GM18520 (cell line): ENCODE results near the gene ADAMTS13.

Source experiments
- ATAC-seq: cut with Tn5 transposase; IDR thresholded peaks from one replicate; pipeline ENCODE4 v1.9.1; 2021; ENCODE audit not compliant: unreplicated experiment

ADAMTS13 gene

GRCh38 chr9:133452562-133452961, 30.4 kb downstream of the ADAMTS13 start:
- no peak for ATAC-seq

GRCh38 chr9:133453651-133454050, 31.5 kb downstream of the ADAMTS13 start:
- ATAC-seq: no peak

- no peak for ATAC-seq
Observed at GRCh38 chr9:133454325-133454724, 32.2 kb downstream of the ADAMTS13 start.

GRCh38 chr9:133454943-133455673, 32.9 kb downstream of the ADAMTS13 start:
- no peak for ATAC-seq

GRCh38 chr9:133455936-133456335, 33.8 kb downstream of the ADAMTS13 start:
- no peak for ATAC-seq

- ATAC-seq: no peak
Observed at GRCh38 chr9:133456409-133456808, 34.2 kb downstream of the ADAMTS13 start.

GRCh38 chr9:133457233-133457632, 35.1 kb downstream of the ADAMTS13 start:
- no peak for ATAC-seq

- no peak for ATAC-seq
Observed at GRCh38 chr9:133457748-133458147, 35.6 kb downstream of the ADAMTS13 start.

GRCh38 chr9:133458643-133459312, 36.6 kb downstream of the ADAMTS13 start:
- no peak for ATAC-seq

- ATAC-seq: peak; percentile 57
Observed at GRCh38 chr9:133459476-133460404, 37.6 kb downstream of the ADAMTS13 start, which contains the start of gene CACFD1. CACFD1 (plus strand) TSS chr9:133459978; CDS start chr9:133460067, 89 bp downstream.

GRCh38 chr9:133460405-133461175, 38.4 kb downstream of the ADAMTS13 start:
- ATAC-seq: no peak

- no peak for ATAC-seq
Observed at GRCh38 chr9:133461975-133462374, 39.8 kb downstream of the ADAMTS13 start.

- no peak for ATAC-seq
Observed at GRCh38 chr9:133463234-133463863, 41.2 kb downstream of the ADAMTS13 start.

- no peak for ATAC-seq
Observed at GRCh38 chr9:133463864-133464615, 41.9 kb downstream of the ADAMTS13 start.

- ATAC-seq: no peak
Observed at GRCh38 chr9:133464638-133465037, 42.5 kb downstream of the ADAMTS13 start.

GRCh38 chr9:133465984-133466383, 43.8 kb downstream of the ADAMTS13 start:
- ATAC-seq: no peak

- no peak for ATAC-seq
Observed at GRCh38 chr9:133467101-133467500, 44.9 kb downstream of the ADAMTS13 start.

- no peak for ATAC-seq
Observed at GRCh38 chr9:133468374-133468773, 46.2 kb downstream of the ADAMTS13 start.

- no peak for ATAC-seq
Observed at GRCh38 chr9:133468777-133469421, 46.7 kb downstream of the ADAMTS13 start.
